IMR-90 (cell line): ENCODE results near the gene WDR37. TPM values are rescaled to one million over a fixed set of nuclear protein-coding genes. Genes with fewer than 3 reads are reported as not detected.

Experiments
- ATAC-seq: fragments of 200-7000 bp; cut with Tn5 transposase; 2 replicates; pipeline ENCODE4 v1.9.1; 2020; ENCODE audit warnings: low read depth, mild to moderate bottlenecking, moderate library complexity
- BruUV-seq: library from RNA; stranded (reverse); fragments of 400-500 nt; replicated peaks from 2 replicates; lab custom pipeline; 2021; lab: Mats Ljungman, UMichigan
- CTCF ChIA-PET: fragments of 300-600 bp; formaldehyde crosslinking; extraction: SDS; loops from one replicate; lab custom pipeline; 2021; ENCODE audit warnings: antibody characterized with exemption; lab: Yijun Ruan, JAX
- POLR2A ChIA-PET: fragments of 300-600 bp; sonication (Branson Sonifier 250); formaldehyde crosslinking; loops from one replicate; lab custom pipeline; 2022; ENCODE audit warnings: antibody characterized with exemption; ENCODE audit not compliant: unreplicated experiment; lab: Charles Lee
- DNase-seq: peaks from one replicate; pipeline ENCODE4 v3.0.0; 2013
- H2AFZ ChIP-seq: replicated peaks from 2 replicates; pipeline ENCODE3; 2013; ENCODE audit warnings: low read length, mild to moderate bottlenecking; ENCODE audit not compliant: poor library complexity
- H2AK5ac ChIP-seq: 2 replicates; pipeline ENCODE4 v1.6.1; 2013; ENCODE audit warnings: low read depth, low read length, inconsistent platforms
- H2AK9ac ChIP-seq: replicated peaks from 2 replicates; pipeline ENCODE3; 2013; ENCODE audit warnings: mild to moderate bottlenecking, low read depth, low read length, moderate library complexity; ENCODE audit not compliant: poor library complexity
- H2BK120ac ChIP-seq: 2 replicates; pipeline ENCODE4 v1.6.1; 2013; ENCODE audit warnings: low read depth, low read length, inconsistent platforms
- H2BK15ac ChIP-seq: 3 replicates; pipeline ENCODE4 v1.6.1; 2013; ENCODE audit warnings: low read depth, low read length, inconsistent platforms
- H2BK20ac ChIP-seq: 2 replicates; pipeline ENCODE4 v1.6.1; 2013; ENCODE audit warnings: low read depth, mild to moderate bottlenecking, inconsistent platforms, low read length, moderate library complexity
- H2BK5ac ChIP-seq: 2 replicates; pipeline ENCODE4 v1.6.1; 2013; ENCODE audit warnings: mild to moderate bottlenecking, low read depth, low read length, inconsistent platforms; ENCODE audit not compliant: poor library complexity, severe bottlenecking
- H3K14ac ChIP-seq: replicated peaks from 2 replicates; pipeline ENCODE4 v1.6.1; 2013; ENCODE audit warnings: low read depth, low read length, inconsistent platforms
- H3K18ac ChIP-seq: 2 replicates; pipeline ENCODE4 v1.6.1; 2013; ENCODE audit warnings: low read depth, low read length, control low read depth
- H3K23ac ChIP-seq: 2 replicates; pipeline ENCODE4 v1.6.1; 2013; ENCODE audit warnings: low read depth, low read length, inconsistent platforms
- H3K27ac ChIP-seq: 2 replicates; pipeline ENCODE4 v1.5.1; 2013; ENCODE audit warnings: mild to moderate bottlenecking, control low read depth, low read length; ENCODE audit not compliant: insufficient read depth
- H3K27me3 ChIP-seq: 2 replicates; pipeline ENCODE4 v1.6.1; 2013; ENCODE audit warnings: low read length; ENCODE audit not compliant: control insufficient read depth, insufficient read depth
- H3K36me3 ChIP-seq: 2 replicates; pipeline ENCODE4 v1.6.1; 2013; ENCODE audit warnings: low read length, mixed read lengths; ENCODE audit not compliant: control insufficient read depth, insufficient read depth
- H3K4ac ChIP-seq: 2 replicates; pipeline ENCODE4 v1.6.1; 2013; ENCODE audit warnings: low read depth, low read length, inconsistent platforms
- H3K4me1 ChIP-seq: 2 replicates; pipeline ENCODE4 v1.6.1; 2013; ENCODE audit warnings: low read length, mixed read lengths; ENCODE audit not compliant: control insufficient read depth, insufficient read depth
- H3K4me2 ChIP-seq: 2 replicates; pipeline ENCODE4 v1.6.1; 2013; ENCODE audit warnings: low read depth, mild to moderate bottlenecking, control low read depth, low read length, moderate library complexity
- H3K4me3 ChIP-seq: 2 replicates; pipeline ENCODE4 v1.5.1; 2013; ENCODE audit warnings: low read depth, mild to moderate bottlenecking, control low read depth, low read length, moderate library complexity; ENCODE audit not compliant: insufficient read depth
- H3K56ac ChIP-seq: 2 replicates; pipeline ENCODE4 v1.6.1; 2013; ENCODE audit warnings: low read length, inconsistent platforms; ENCODE audit not compliant: insufficient read depth; ENCODE audit errors: extremely low read depth
- H3K79me1 ChIP-seq, 2 experiments: 2 replicates each; pipeline ENCODE4 v1.6.1; 2013; ENCODE audit warnings: low read length in 2 of 2, inconsistent platforms in 1 of 2, low read depth in 1 of 2
- H3K9ac ChIP-seq: 2 replicates; pipeline ENCODE4 v1.6.1; 2013; ENCODE audit warnings: low read depth, low read length, control low read depth
- H3K9me1 ChIP-seq: 2 replicates; pipeline ENCODE4 v1.6.1; 2013; ENCODE audit warnings: low read length, inconsistent platforms; ENCODE audit not compliant: insufficient read depth
- H3K9me3 ChIP-seq: 2 replicates; pipeline ENCODE4 v1.6.1; 2013; ENCODE audit warnings: low read length; ENCODE audit not compliant: control insufficient read depth, insufficient read depth
- H4K20me1 ChIP-seq: 2 replicates; pipeline ENCODE4 v1.6.1; 2013; ENCODE audit warnings: low read length, inconsistent platforms; ENCODE audit not compliant: insufficient read depth
- H4K5ac ChIP-seq: 2 replicates; pipeline ENCODE4 v1.6.1; 2013; ENCODE audit warnings: mild to moderate bottlenecking, low read depth, low read length, control low read depth
- H4K8ac ChIP-seq, 2 experiments: 2 replicates each; pipeline ENCODE4 v1.6.1; 2013; ENCODE audit warnings: low read depth in 2 of 2, low read length in 2 of 2, control low read depth in 1 of 2, inconsistent platforms in 1 of 2
- H4K91ac ChIP-seq: 2 replicates; pipeline ENCODE4 v1.6.1; 2013; ENCODE audit warnings: low read depth, low read length, inconsistent platforms; ENCODE audit not compliant: insufficient read depth
- CEBPB ChIP-seq: IDR thresholded peaks from 2 replicates; pipeline ENCODE4 v1.6.1; 2012; ENCODE audit warnings: low read depth, low read length, improper control_type of control experiment
- MXI1 ChIP-seq: IDR thresholded peaks from 2 replicates; pipeline ENCODE4 v1.6.1; 2012; ENCODE audit warnings: low read depth, mild to moderate bottlenecking, low read length, moderate library complexity, borderline replicate concordance
- WGBS, 2 experiments: methylation state at CpG; one replicate each; pipeline versions ENCODE4 v1.1.5 to v1.1.7; 2013; ENCODE audit warnings: missing lambda C conversion rate in 2 of 2; ENCODE audit not compliant: insufficient read length in 1 of 2; ENCODE audit errors: extremely low coverage in 2 of 2; 5-methylcytosine and 5-hydroxymethylcytosine counted together
- dilution Hi-C: fragments of 300-500 bp; cut with HindIII; formaldehyde crosslinking; loops from one replicate; pipeline ENCODE4 v1.14.3; 2018; ENCODE audit warnings: low sequenced_read_pairs; ENCODE audit not compliant: unreplicated experiment
- in situ Hi-C: fragments of 300-500 bp; cut with MboI; formaldehyde crosslinking; loops from 3 replicates; pipeline ENCODE4 v1.14.3; 2019; ENCODE audit warnings: low sequenced_read_pairs, inconsistent platforms, mixed read lengths
- intact Hi-C: fragments of 100-400 bp; cut with micrococcal nuclease; formaldehyde crosslinking; loops from 2 replicates; pipeline ENCODE4 v1.10.0; 2022
- polyA plus RNA-seq, 3 experiments: library from polyadenylated mRNA; depleted of rRNA; stranded (reverse); fragments of >200 nt; gene quantifications; 2 replicates each; pipeline ENCODE4 v1.2.3, GENCODE V29; 2012; ENCODE audit warnings: low replicate concordance in 1 of 3
- total RNA-seq: library from RNA; depleted of rRNA; stranded (reverse); fragments of >200 nt; gene quantifications from 2 replicates; pipeline ENCODE4 v1.2.3, GENCODE V29; 2012
- TF ChIP-seq, protein P1 (sequence below): conservative IDR thresholded peaks from 2 replicates; pipeline ENCODE4 v1.5.1; 2012; ENCODE audit warnings: mild to moderate bottlenecking, low read depth, low read length, improper control_type of control experiment

Gene WDR37
- total and polyA plus RNA-seq, 2 of the 4 experiments (the other 2 are of a cell fraction): 12.7 to 14.5 TPM

DNA sequence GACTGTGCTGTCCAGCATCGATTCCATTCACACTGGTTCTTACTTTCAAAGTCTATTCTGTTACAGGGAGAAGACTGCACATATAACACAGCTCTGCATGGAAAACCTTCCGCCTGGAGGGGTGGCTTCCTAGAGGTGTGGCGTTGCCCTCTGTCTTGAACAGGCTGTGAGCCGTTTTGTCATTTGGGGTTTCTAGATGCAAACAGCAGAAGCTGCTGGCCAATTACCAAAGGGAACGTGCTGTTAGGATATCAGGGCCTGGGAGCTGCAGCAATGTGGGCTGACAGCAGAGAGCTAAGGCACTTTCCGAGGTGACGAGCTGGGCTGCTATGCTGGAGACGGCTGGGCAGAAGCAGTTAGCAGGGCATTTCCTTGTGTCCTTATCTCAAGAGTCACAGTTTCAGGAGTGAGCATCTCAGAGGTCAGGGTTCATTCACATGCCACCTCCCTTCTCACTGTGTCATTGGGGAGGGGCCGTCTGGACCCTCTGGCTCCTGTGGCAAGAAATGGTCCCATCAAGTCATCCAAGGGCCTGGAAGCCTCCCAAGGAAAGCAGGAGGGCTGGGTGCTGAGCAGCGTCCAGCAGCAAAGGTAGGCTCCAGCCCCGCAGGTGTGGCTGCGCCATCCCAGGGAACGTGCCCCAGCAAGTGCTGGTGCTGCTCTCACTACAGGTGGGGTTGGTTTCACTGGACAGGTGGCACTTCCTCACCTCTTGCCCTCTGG, 106.5 kb downstream of the WDR37 start:
- H3K18ac ChIP-seq: no peak overlapping the region
- 48% methylated on average over 5 of the region's 13 CpGs; no CpG with 5 or more reads in 1 of the 2 experiments for WGBS, 2 experiments
- H2AK5ac ChIP-seq: no peak overlapping the region
- H3K9ac ChIP-seq: no peak overlapping the region
- BruUV-seq: no TSS peak
- H4K20me1 ChIP-seq: no peaks in the 10 kb centered on the region
- CTCF ChIA-PET: no interaction called here
- H2BK5ac ChIP-seq: no peak overlapping the region
- no peak overlapping the region for H2BK120ac ChIP-seq
- no peak overlapping the region for H2BK15ac ChIP-seq
- no peak for TF ChIP-seq CEBPB
- TF ChIP-seq, protein P1, sequence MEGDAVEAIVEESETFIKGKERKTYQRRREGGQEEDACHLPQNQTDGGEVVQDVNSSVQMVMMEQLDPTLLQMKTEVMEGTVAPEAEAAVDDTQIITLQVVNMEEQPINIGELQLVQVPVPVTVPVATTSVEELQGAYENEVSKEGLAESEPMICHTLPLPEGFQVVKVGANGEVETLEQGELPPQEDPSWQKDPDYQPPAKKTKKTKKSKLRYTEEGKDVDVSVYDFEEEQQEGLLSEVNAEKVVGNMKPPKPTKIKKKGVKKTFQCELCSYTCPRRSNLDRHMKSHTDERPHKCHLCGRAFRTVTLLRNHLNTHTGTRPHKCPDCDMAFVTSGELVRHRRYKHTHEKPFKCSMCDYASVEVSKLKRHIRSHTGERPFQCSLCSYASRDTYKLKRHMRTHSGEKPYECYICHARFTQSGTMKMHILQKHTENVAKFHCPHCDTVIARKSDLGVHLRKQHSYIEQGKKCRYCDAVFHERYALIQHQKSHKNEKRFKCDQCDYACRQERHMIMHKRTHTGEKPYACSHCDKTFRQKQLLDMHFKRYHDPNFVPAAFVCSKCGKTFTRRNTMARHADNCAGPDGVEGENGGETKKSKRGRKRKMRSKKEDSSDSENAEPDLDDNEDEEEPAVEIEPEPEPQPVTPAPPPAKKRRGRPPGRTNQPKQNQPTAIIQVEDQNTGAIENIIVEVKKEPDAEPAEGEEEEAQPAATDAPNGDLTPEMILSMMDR: no peak
- TF ChIP-seq MXI1: no peak
- intact Hi-C loops: no loop called here
- H3K4me3 ChIP-seq: no peak overlapping the region
- no peak overlapping the region for H3K4me2 ChIP-seq
- no peaks in the 10 kb centered on the region for H3K36me3 ChIP-seq
- H3K56ac ChIP-seq: no peak overlapping the region
- H4K91ac ChIP-seq: no peak overlapping the region
- H3K23ac ChIP-seq: no peak overlapping the region
- DNase-seq: no peak
- POLR2A ChIA-PET: no interaction called here
- H3K14ac ChIP-seq: no peak overlapping the region
- H2AK9ac ChIP-seq: no peak overlapping the region
- no peaks in the 10 kb centered on the region for H3K79me1 ChIP-seq
- no peak for ATAC-seq
- H2BK20ac ChIP-seq: no peak overlapping the region
- H3K9me1 ChIP-seq: no peaks in the 10 kb centered on the region
- no peaks in the 10 kb centered on the region for H3K27me3 ChIP-seq
- H3K4me1 ChIP-seq: no peaks in the 10 kb centered on the region
- H3K9me3 ChIP-seq: no peaks in the 10 kb centered on the region
- H4K5ac ChIP-seq: no peak overlapping the region
- no peak overlapping the region for H3K4ac ChIP-seq
- in situ Hi-C loops: no loop called here
- H4K8ac ChIP-seq: no peak overlapping the region
- no peak overlapping the region for H2AFZ ChIP-seq
- H3K27ac ChIP-seq: no peak overlapping the region
- dilution Hi-C loops: no loop called here
